ENCODE measurements around the gene PSME4. TPM values are rescaled to one million over a fixed set of nuclear protein-coding genes. Genes with fewer than 3 reads are reported as not detected.

The PSME4 gene
- total RNA-seq, 2 experiments from 2014 or later = 37.8 to 44.3 TPM

GRCh38 chr2:53881360-53881759 lies 89.4 kb downstream of the PSME4 start:
- DNase-seq (no peak), ATAC-seq (no peak)
- ChIA-PET POLR2A (no interaction called here), CTCF (interaction anchor here (1.0 kb wide), 1 partner anchor 13 kb away, joined by 3 read pairs; no protein-coding TSS in a partner anchor)
- intact Hi-C loops (cut with DNase I, micrococcal nuclease) = no loop called here
- Mint-ChIP-seq H3K4me1 (peaks cover 21% of the 10 kb centered on the region), H3K9me3 (ENCODE audit: low read depth) (no peaks in the 10 kb centered on the region), H3K27ac (no peak overlapping the region), H3K27me3 (no peaks in the 10 kb centered on the region), H3K36me3 (ENCODE audit: low read depth) (peaks cover 55% of the 10 kb centered on the region), H3K4me3 (no peak overlapping the region)

- peaks cover 50% of the 10 kb centered on the region for H3K36me3 Mint-ChIP-seq (ENCODE audit: low read depth)
- no peaks in the 10 kb centered on the region for H3K9me3 Mint-ChIP-seq (ENCODE audit: low read depth)
- H3K4me1 Mint-ChIP-seq = peaks cover 16% of the 10 kb centered on the region
- ChIA-PET CTCF (no interaction called here), POLR2A (interaction anchor here (0.6 kb wide), 1 partner anchor 87 kb away, joined by 3 read pairs; no protein-coding TSS in a partner anchor)
- no peak overlapping the region for H3K4me3 Mint-ChIP-seq
- intact Hi-C loops (cut with DNase I, micrococcal nuclease) = no loop called here
- DNase-seq (no peak), ATAC-seq (peak; percentile 60)
- H3K27ac Mint-ChIP-seq = peak overlapping the region; percentile 13
- H3K27me3 Mint-ChIP-seq = no peaks in the 10 kb centered on the region
These were observed 90.0 kb downstream of the PSME4 start for GRCh38 chr2:53880756-53881155.

DNA sequence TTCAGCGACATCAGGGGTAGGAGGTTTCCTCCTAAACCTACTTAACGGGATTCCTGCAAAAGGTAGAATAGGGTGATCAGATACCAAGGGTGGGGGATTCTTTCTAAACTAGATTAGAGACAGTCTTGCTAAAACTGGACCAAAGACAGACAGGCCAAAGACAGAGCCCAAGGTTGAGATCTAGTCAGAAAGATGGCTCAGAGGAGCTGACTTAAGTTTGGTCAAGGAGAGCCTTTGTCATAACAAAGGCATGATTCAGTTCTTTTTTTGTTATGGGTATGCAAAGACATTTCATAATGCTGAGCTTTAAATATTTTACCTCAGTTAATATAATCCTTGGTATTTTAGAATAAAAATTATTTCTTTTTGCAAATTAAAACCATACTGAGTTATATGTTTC lies 93.2 kb downstream of the PSME4 start:
- intact Hi-C loops (cut with DNase I, micrococcal nuclease) = no loop called here
- no peak for ATAC-seq
- Mint-ChIP-seq H3K36me3 (ENCODE audit: low read depth) (peaks cover 29% of the 10 kb centered on the region), H3K4me3 (no peak overlapping the region), H3K27me3 (no peaks in the 10 kb centered on the region), H3K9me3 (ENCODE audit: low read depth) (no peaks in the 10 kb centered on the region), H3K27ac (no peak overlapping the region), H3K4me1 (peaks cover 3% of the 10 kb centered on the region)
- no peak for DNase-seq
- POLR2A ChIA-PET = no interaction called here
- CTCF ChIA-PET = no interaction called here

DNA sequence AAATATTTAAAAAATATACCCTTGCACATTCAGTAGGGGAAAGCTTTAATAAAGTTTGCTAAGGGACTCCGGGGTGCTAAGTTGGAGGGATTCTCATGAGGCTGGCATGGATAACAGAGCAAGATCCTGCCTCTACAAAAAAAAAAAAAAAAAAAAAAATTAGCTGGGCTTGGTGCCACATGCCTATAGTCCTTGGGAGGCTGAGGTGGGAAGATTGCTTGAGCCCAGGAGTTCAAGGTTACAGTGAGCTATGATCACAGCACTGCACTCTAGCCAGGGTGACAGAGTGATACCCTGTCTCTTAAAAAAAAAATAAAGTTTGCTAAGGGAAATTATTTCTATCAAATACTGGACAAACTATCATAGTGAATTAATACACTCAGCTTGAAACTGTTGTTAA lies 93.7 kb downstream of the PSME4 start:
- DNase-seq = no peak
- no peaks in the 10 kb centered on the region for H3K27me3 Mint-ChIP-seq
- H3K4me1 Mint-ChIP-seq = peaks cover 3% of the 10 kb centered on the region
- H3K4me3 Mint-ChIP-seq = no peak overlapping the region
- no peak for ATAC-seq
- intact Hi-C loops (cut with DNase I, micrococcal nuclease) = no loop called here
- CTCF ChIA-PET = no interaction called here
- no peaks in the 10 kb centered on the region for H3K9me3 Mint-ChIP-seq (ENCODE audit: low read depth)
- H3K36me3 Mint-ChIP-seq (ENCODE audit: low read depth) = peaks cover 24% of the 10 kb centered on the region
- H3K27ac Mint-ChIP-seq = no peak overlapping the region
- POLR2A ChIA-PET = no interaction called here

DNA sequence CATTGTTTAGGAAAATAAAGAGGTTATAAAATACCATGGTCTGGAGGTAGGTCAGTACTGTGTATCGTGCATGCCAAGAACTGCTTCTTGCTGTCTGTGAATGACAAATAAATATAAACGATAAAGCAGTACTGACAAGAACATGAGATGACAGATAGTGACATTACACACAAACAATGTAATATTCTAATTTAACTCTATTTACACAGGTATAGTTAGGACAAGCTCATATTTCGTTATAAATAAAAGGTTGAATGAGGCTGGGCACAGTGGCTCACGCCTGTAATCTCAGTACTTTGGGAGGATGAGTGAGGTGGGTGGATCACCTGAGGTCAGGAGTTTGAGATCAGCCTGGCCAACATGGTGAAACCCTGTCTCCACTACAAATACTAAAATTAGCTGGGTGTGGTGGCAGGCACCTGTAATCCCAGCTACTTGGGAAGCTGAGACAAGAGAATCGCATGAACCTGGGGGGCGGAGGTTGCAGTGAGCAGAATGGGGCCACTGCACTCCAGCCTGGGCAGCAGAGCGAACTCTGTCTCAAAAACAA lies 96.3 kb downstream of the PSME4 start:
- CTCF ChIA-PET = no interaction called here
- H3K36me3 Mint-ChIP-seq (ENCODE audit: low read depth) = peaks cover 13% of the 10 kb centered on the region
- intact Hi-C loops (cut with DNase I, micrococcal nuclease) = no loop called here

GRCh38 chr2:53867773-53868172 lies 103.0 kb downstream of the PSME4 start:
- ChIA-PET POLR2A (no interaction called here), CTCF (interaction anchor here (1.1 to 1.4 kb wide), 2 partner anchors 14 to 75 kb away, joined by 3 read pairs; no protein-coding TSS in a partner anchor)
- no peak overlapping the region for H3K4me3 Mint-ChIP-seq
- intact Hi-C loops (cut with DNase I, micrococcal nuclease) = no loop called here
- H3K36me3 Mint-ChIP-seq (ENCODE audit: low read depth) = peaks cover 31% of the 10 kb centered on the region
- DNase-seq = no peak
- ATAC-seq = no peak
- peaks cover 2% of the 10 kb centered on the region for H3K4me1 Mint-ChIP-seq
- no peak overlapping the region for H3K27ac Mint-ChIP-seq
- H3K27me3 Mint-ChIP-seq = no peaks in the 10 kb centered on the region
- H3K9me3 Mint-ChIP-seq (ENCODE audit: low read depth) = no peaks in the 10 kb centered on the region

More for the DNA sequence above, 96.3 kb downstream of the PSME4 start:
- H3K27ac Mint-ChIP-seq = no peak overlapping the region
- ATAC-seq (no peak), DNase-seq (no peak)
- H3K27me3 Mint-ChIP-seq = no peaks in the 10 kb centered on the region
- H3K4me1 Mint-ChIP-seq = no peaks in the 10 kb centered on the region
- no peaks in the 10 kb centered on the region for H3K9me3 Mint-ChIP-seq (ENCODE audit: low read depth)
- POLR2A ChIA-PET = no interaction called here
- H3K4me3 Mint-ChIP-seq = no peak overlapping the region

DNA sequence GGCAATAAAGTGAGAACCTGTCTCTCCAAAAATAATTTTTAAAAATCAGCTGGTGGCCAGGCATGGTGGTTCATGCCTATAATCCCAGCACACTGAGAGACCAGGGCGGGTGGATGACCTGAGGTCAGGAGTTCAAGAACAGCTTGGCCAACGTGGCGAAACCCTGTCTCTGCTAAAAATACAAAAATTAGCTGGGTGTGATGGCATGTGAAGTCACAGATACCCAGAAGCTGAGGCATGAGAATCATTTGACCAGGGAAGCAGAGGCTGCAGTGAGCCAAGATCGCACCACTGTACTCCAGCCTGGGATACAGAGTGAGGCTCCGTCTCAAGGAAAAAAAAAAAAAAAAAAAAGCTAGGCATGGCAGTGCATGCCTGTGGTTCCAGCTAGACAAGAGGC lies 103.6 kb downstream of the PSME4 start:
- ATAC-seq (no peak), DNase-seq (no peak)
- H3K27ac Mint-ChIP-seq = no peak overlapping the region
- H3K4me1 Mint-ChIP-seq = peaks cover 5% of the 10 kb centered on the region
- H3K9me3 Mint-ChIP-seq (ENCODE audit: low read depth) = no peaks in the 10 kb centered on the region
- ChIA-PET CTCF (interaction anchor here (1.1 kb wide), 1 partner anchor 76 kb away, joined by 3 read pairs; no protein-coding TSS in a partner anchor), POLR2A (no interaction called here)
- peaks cover 33% of the 10 kb centered on the region for H3K36me3 Mint-ChIP-seq (ENCODE audit: low read depth)
- intact Hi-C loops (cut with DNase I, micrococcal nuclease) = no loop called here
- H3K4me3 Mint-ChIP-seq = no peak overlapping the region
- no peaks in the 10 kb centered on the region for H3K27me3 Mint-ChIP-seq

- ATAC-seq = no peak
- ChIA-PET POLR2A (interaction anchor here (0.7 kb wide), 1 partner anchor 1080 kb away, joined by 4 read pairs; no protein-coding TSS in a partner anchor), CTCF (no interaction called here)
- H3K4me1 Mint-ChIP-seq = peaks cover 11% of the 10 kb centered on the region
- no peak overlapping the region for H3K27ac Mint-ChIP-seq
- no peak for DNase-seq
- no peak overlapping the region for H3K4me3 Mint-ChIP-seq
- no peaks in the 10 kb centered on the region for H3K9me3 Mint-ChIP-seq (ENCODE audit: low read depth)
- intact Hi-C loops (cut with DNase I, micrococcal nuclease) = no loop called here
- no peaks in the 10 kb centered on the region for H3K27me3 Mint-ChIP-seq
- peaks cover 33% of the 10 kb centered on the region for H3K36me3 Mint-ChIP-seq (ENCODE audit: low read depth)
These were observed 104.8 kb downstream of the PSME4 start for GRCh38 chr2:53865962-53866361.

- Mint-ChIP-seq H3K27me3 (no peaks in the 10 kb centered on the region), H3K36me3 (ENCODE audit: low read depth) (peaks cover 37% of the 10 kb centered on the region), H3K27ac (no peak overlapping the region), H3K9me3 (ENCODE audit: low read depth) (no peaks in the 10 kb centered on the region), H3K4me1 (peaks cover 11% of the 10 kb centered on the region), H3K4me3 (no peak overlapping the region)
- ChIA-PET POLR2A (no interaction called here), CTCF (interaction anchor here (0.6 kb wide), 1 partner anchor 198 kb away, joined by 4 read pairs; no protein-coding TSS in a partner anchor)
- ATAC-seq (no peak), DNase-seq (no peak)
- intact Hi-C loops (cut with DNase I, micrococcal nuclease) = no loop called here
These were observed 105.5 kb downstream of the PSME4 start for GRCh38 chr2:53865264-53865663.

DNA sequence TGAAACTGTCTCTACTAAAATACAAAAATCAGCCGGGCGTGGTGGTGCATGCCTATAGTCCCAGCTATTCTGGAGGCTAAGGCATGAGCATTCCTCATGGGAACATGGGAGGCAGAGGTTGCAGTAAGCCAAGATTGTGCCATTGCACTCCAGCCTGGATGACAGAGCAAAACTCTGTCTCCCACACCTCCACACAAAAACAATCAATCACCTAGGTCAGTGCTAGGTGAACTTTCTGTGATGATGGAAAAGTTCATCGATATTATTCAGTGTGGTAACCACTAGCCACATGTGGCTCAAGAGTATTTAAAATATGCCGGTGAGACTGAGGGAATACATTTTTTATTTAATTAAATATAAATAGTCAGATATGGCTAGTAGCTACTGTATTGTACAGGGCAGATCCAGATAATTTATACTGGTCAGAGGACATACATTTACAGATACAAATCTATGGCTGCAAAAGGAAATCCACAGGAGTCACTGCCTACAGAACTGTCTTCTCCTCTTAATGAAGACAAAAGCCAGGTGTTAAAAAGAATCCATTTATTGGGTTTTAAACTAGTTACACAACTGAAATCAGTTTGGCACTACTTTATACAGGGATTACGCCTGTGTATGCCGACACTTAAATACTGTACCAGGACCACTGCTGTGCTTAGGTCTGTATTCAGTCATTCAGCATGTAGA lies 107.1 kb downstream of the PSME4 start:
- intact Hi-C loops (cut with DNase I, micrococcal nuclease) = no loop called here
- POLR2A ChIA-PET = no interaction called here
- Mint-ChIP-seq H3K27me3 (no peaks in the 10 kb centered on the region), H3K27ac (no peak overlapping the region), H3K4me3 (no peak overlapping the region), H3K9me3 (ENCODE audit: low read depth) (no peaks in the 10 kb centered on the region), H3K4me1 (peaks cover 11% of the 10 kb centered on the region), H3K36me3 (ENCODE audit: low read depth) (peaks cover 39% of the 10 kb centered on the region)
- DNase-seq (no peak), ATAC-seq (no peak)
- CTCF ChIA-PET = no interaction called here

- ChIA-PET CTCF (interaction anchor here (2.0 kb wide), 1 partner anchor 9 kb away, joined by 5 read pairs; no protein-coding TSS in a partner anchor), POLR2A (no interaction called here)
These were observed 109.0 kb downstream of the PSME4 start for GRCh38 chr2:53861824-53862223.

More at GRCh38 chr2:53861824-53862223, 109.0 kb downstream of the PSME4 start:
- Mint-ChIP-seq H3K27ac (peak overlapping the region; percentile 65), H3K4me3 (no peak overlapping the region), H3K36me3 (ENCODE audit: low read depth) (peaks cover 32% of the 10 kb centered on the region), H3K9me3 (ENCODE audit: low read depth) (no peaks in the 10 kb centered on the region), H3K4me1 (peaks cover 11% of the 10 kb centered on the region), H3K27me3 (no peaks in the 10 kb centered on the region)
- DNase-seq (no peak), ATAC-seq (no peak)
- intact Hi-C loops (cut with DNase I, micrococcal nuclease) = no loop called here
